HG03442 (cell line): Measurements from ENCODE around the gene SDC4.

Experiments used
- ATAC-seq: cut with Tn5 transposase; IDR thresholded peaks from one replicate; pipeline ENCODE4 v1.9.1; 2021; ENCODE audit warnings: mild to moderate bottlenecking, moderate library complexity; ENCODE audit not compliant: unreplicated experiment

Gene SDC4

GRCh38 chr20:45322952-45323383 lies 25.3 kb downstream of the SDC4 start:
- ATAC-seq: no peak

- ATAC-seq: no peak
Observed at GRCh38 chr20:45320948-45321595, 27.2 kb downstream of the SDC4 start.

GRCh38 chr20:45318948-45319347 lies 29.3 kb downstream of the SDC4 start:
- ATAC-seq: no peak

- ATAC-seq: no peak
Observed at GRCh38 chr20:45318386-45318939, 29.8 kb downstream of the SDC4 start.

GRCh38 chr20:45317826-45318225 lies 30.4 kb downstream of the SDC4 start:
- no peak for ATAC-seq

- ATAC-seq: no peak
Observed at GRCh38 chr20:45316150-45317080, 31.8 kb downstream of the SDC4 start.

- no peak for ATAC-seq
Observed at GRCh38 chr20:45315672-45316071, 32.6 kb downstream of the SDC4 start.

- ATAC-seq: no peak
Observed at GRCh38 chr20:45313943-45314342, 34.3 kb downstream of the SDC4 start.

GRCh38 chr20:45313065-45313695 lies 35.0 kb downstream of the SDC4 start:
- ATAC-seq: no peak

GRCh38 chr20:45312241-45312640 lies 36.0 kb downstream of the SDC4 start:
- ATAC-seq: no peak

- no peak for ATAC-seq
Observed at GRCh38 chr20:45311589-45312211, 36.5 kb downstream of the SDC4 start.

GRCh38 chr20:45309075-45309474 lies 39.1 kb downstream of the SDC4 start:
- ATAC-seq: no peak

- ATAC-seq: no peak
Observed at GRCh38 chr20:45308117-45308778, 40.0 kb downstream of the SDC4 start, which contains the start of gene MATN4. Gene MATN4 (minus strand): TSS chr20:45308299. CDS start chr20:45305582, 2,717 bp downstream.

GRCh38 chr20:45307076-45307640 lies 41.1 kb downstream of the SDC4 start:
- ATAC-seq: no peak

GRCh38 chr20:45306431-45306982 lies 41.7 kb downstream of the SDC4 start, which contains the start of gene RBPJL:
Gene RBPJL (plus strand): TSS chr20:45306840. CDS start chr20:45306923, 83 bp downstream.
- ATAC-seq: no peak

- ATAC-seq: no peak
Observed at GRCh38 chr20:45305262-45305661, 43.0 kb downstream of the SDC4 start.

GRCh38 chr20:45304464-45304999 lies 43.7 kb downstream of the SDC4 start:
- ATAC-seq: no peak

GRCh38 chr20:45303586-45304463 lies 44.4 kb downstream of the SDC4 start:
- ATAC-seq: no peak
